ENCODE results near the gene CADM4.

DNA sequence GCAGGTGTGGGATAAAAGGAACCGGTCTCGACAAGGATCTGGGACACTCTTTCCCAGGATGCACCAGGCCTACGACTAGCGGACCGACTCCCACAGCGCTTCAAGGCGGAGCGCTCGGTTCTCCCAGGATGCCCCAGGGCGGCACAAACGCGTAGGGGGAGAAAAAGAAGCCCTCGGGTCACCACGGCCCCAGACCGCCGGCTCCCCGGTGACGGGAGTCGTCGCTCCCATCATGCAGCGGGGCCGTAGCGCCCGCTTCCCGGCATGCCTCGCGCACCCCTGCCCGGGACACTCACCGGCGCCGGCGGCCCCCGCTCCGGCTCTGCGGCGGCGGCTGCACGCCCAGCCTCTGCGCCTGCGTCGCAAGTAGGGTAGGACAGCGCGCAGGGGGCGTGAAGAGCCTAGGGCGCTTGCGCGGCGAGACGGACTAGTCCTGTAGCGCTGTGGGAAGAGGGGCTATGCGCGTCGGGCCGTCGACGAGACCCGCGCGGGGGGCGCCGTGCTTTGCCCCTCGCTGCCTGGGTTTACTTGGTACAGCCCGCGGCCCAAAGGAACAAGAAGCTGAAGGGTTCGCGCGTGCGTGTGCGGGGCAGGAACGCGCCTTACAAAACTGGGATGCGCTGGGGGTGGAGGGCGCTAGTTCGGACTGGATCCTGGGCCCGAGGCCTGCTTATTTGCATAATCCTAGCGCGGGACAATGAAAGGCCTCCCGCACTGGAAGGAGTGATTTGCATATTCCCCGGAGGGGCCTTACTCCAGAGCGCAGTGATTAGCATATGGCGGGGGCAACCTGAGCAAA lies 20.2 kb downstream of the CADM4 start, which contains the start of gene ZNF428:
- TF ChIP-seq CTCF (IDR thresholded peaks at IDR 0.05) (peak in 2 of 12 donors; percentile 9), POLR2A (IDR thresholded peaks at IDR 0.05) (peak in 1 of 2 donors; percentile 77)
